SU-DHL-6 (cell line): ENCODE data around the gene RNU6-1.

Experiments
- CTCF ChIP-seq: fragments of 200-600 bp; sonication (generic); IDR thresholded peaks from one replicate; pipeline ENCODE4 v1.5.1; 2017; ENCODE audit warnings: antibody characterized with exemption, mild to moderate bottlenecking, low read length, moderate library complexity; ENCODE audit not compliant: insufficient read depth, poor library complexity, severe bottlenecking
- EZH2phosphoT487 ChIP-seq: fragments of 200-600 bp; sonication (generic), shearing (Covaris generic); conservative IDR thresholded peaks from 2 replicates; pipeline ENCODE4 v1.6.1; 2018; ENCODE audit warnings: mild to moderate bottlenecking, antibody characterized with exemption, low read length, moderate library complexity, mixed read lengths

DNA sequence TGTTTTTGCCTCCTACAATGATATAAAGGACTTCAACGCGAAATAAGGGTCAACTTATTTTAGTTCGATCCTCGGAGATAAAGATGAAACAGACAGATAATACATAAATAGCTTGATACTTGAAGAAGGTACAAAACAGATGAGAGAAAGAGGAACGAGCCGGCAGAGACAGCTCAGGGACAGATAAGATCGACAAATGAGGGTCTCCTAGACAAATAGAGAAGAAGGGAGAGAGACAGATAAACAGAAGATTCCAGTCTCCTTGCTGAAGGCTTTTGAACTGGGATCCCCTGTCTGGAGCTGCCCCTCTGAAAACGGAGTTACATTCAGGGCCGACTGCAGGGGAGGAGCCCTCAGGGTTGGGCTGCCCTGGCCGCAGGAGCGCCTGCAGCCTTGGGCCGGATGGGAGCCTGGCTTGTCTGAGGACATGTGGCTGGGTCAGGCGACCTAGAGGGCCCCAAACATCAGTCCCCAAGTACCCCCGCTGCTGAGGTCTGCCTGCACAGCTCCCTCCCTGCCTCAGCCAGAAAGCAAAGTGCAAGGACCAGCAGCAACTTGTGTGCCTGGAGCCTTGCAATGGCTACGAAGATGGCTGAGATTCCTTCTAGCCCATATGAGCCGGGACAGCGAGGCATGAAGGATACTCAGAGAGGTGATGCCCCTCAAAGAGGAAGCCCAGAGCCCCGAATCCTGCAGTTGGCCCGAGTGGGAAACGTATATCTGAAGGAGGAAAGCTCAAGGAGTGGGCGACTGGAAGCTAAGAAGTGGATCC lies 15.5 kb downstream of the RNU6-1 start:
- TF ChIP-seq CTCF (no peak), EZH2phosphoT487 (no peak)
